DMS 273 treated with DMSO at 0.1 percent for 48 hours (cell line): ENCODE results near the gene PACSIN3.

Experiments used
- DNase-seq: peaks from one replicate; lab custom pipeline; 2025; lab: John Stamatoyannopoulos, UW

Gene PACSIN3

GRCh38 chr11:47152953-47153950 lies 33.0 kb downstream of the PACSIN3 start:
- peak; percentile 73 for DNase-seq

GRCh38 chr11:47152126-47152952 lies 33.9 kb downstream of the PACSIN3 start:
- no peak for DNase-seq

- no peak for DNase-seq
Observed at GRCh38 chr11:47149782-47150181, 36.5 kb downstream of the PACSIN3 start.

GRCh38 chr11:47148903-47149531 lies 37.2 kb downstream of the PACSIN3 start:
- peak; percentile 73 for DNase-seq

GRCh38 chr11:47148270-47148669 lies 38.0 kb downstream of the PACSIN3 start:
- no peak for DNase-seq

- DNase-seq, result no peak
Observed at GRCh38 chr11:47147681-47148080, 38.6 kb downstream of the PACSIN3 start.

- no peak for DNase-seq
Observed at GRCh38 chr11:47147250-47147649, 39.0 kb downstream of the PACSIN3 start.

- DNase-seq, result no peak
Observed at GRCh38 chr11:47144541-47144940, 41.7 kb downstream of the PACSIN3 start.

GRCh38 chr11:47143322-47143721 lies 42.9 kb downstream of the PACSIN3 start:
- DNase-seq, result peak; percentile 11

- no peak for DNase-seq
Observed at GRCh38 chr11:47139878-47140277, 46.4 kb downstream of the PACSIN3 start.

- no peak for DNase-seq
Observed at GRCh38 chr11:47137476-47137875, 48.8 kb downstream of the PACSIN3 start.

GRCh38 chr11:47136921-47137320 lies 49.3 kb downstream of the PACSIN3 start:
- DNase-seq, result no peak

- DNase-seq, result no peak
Observed at GRCh38 chr11:47136327-47136726, 49.9 kb downstream of the PACSIN3 start.

- DNase-seq, result no peak
Observed at GRCh38 chr11:47132981-47133380, 53.3 kb downstream of the PACSIN3 start.

GRCh38 chr11:47132490-47132889 lies 53.7 kb downstream of the PACSIN3 start:
- no peak for DNase-seq

- DNase-seq, result no peak
Observed at GRCh38 chr11:47131136-47131535, 55.1 kb downstream of the PACSIN3 start.

- DNase-seq, result no peak
Observed at GRCh38 chr11:47130543-47130942, 55.7 kb downstream of the PACSIN3 start.
